Sigmoid colon (tissue), 4 donors: ENCODE results near the gene CNTNAP5.

Experiments
- EP300 ChIP-seq, 4 donors: sonication (generic); formaldehyde crosslinking; IDR thresholded peaks; one replicate each; pipeline ENCODE4 v1.6.1; 2017; ENCODE audit warnings: antibody characterized with exemption in 4 of 4
- POLR2A ChIP-seq, 2 donors: fragments of 450-650 bp; IDR thresholded peaks; one replicate each; pipeline ENCODE4 v1.6.1; 2016; ENCODE audit warnings: antibody characterized with exemption in 2 of 2, mild to moderate bottlenecking in 2 of 2, moderate library complexity in 2 of 2
- POLR2AphosphoS5 ChIP-seq, 4 donors: sonication (generic); formaldehyde crosslinking; IDR thresholded peaks; one replicate each; pipeline ENCODE4 v1.6.1; 2017; ENCODE audit warnings: antibody characterized with exemption in 4 of 4
- TF ChIP-seq, protein P1 (sequence below), 4 experiments: fragments of 450-650 bp in 3 of 4; fragments of 200-600 bp in 1 of 4; IDR thresholded peaks; one replicate each; pipeline ENCODE4 v1.5.1; 2016 to 2019; ENCODE audit warnings: antibody characterized with exemption in 4 of 4, mild to moderate bottlenecking in 3 of 4, moderate library complexity in 2 of 4

DNA sequence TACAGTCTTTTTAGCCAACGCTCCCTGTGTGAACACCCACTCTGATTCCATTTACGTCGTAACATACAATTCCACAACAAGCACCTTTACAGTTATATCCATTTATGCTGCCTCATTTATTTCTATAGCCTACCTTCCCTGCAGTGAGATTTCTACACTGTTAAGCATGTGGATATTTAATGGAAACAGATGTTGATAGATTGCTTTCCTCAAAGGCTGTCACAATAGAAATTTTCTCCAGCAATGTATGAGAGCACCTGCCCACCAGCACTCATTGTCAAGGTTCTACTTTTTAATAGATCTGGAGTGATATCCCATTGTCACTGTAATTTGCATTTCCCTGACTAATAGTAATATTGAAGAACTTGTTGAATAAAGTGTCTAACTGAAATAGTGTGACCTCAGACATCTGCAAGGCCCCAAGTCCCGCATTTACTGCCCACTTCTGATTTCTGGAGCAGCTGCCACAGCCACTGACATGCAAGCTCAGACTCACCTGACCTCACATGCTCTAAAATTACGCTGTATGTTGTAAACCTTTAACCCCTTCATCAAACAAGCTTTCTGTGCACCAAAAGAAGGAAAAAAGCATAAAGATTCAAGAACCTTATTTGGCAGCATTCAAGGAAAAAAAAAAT is 295.1 kb downstream of the CNTNAP5 start:
- TF ChIP-seq, protein P1, sequence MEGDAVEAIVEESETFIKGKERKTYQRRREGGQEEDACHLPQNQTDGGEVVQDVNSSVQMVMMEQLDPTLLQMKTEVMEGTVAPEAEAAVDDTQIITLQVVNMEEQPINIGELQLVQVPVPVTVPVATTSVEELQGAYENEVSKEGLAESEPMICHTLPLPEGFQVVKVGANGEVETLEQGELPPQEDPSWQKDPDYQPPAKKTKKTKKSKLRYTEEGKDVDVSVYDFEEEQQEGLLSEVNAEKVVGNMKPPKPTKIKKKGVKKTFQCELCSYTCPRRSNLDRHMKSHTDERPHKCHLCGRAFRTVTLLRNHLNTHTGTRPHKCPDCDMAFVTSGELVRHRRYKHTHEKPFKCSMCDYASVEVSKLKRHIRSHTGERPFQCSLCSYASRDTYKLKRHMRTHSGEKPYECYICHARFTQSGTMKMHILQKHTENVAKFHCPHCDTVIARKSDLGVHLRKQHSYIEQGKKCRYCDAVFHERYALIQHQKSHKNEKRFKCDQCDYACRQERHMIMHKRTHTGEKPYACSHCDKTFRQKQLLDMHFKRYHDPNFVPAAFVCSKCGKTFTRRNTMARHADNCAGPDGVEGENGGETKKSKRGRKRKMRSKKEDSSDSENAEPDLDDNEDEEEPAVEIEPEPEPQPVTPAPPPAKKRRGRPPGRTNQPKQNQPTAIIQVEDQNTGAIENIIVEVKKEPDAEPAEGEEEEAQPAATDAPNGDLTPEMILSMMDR (IDR thresholded peaks at IDR 0.05) = no peak
- TF ChIP-seq POLR2A (IDR thresholded peaks at IDR 0.05) (no peak), POLR2AphosphoS5 (IDR thresholded peaks at IDR 0.05) (no peak), EP300 (IDR thresholded peaks at IDR 0.05) (no peak)
